WTC11 (cell line): ENCODE results near the gene TTC33.

Experiments used
- ARID4B ChIP-seq: sonication (generic); formaldehyde crosslinking; IDR thresholded peaks from 2 replicates; pipeline ENCODE4 v1.8.0; 2023; ENCODE audit warnings: missing genetic modification reagents, mild to moderate bottlenecking, borderline replicate concordance
- ATF3 ChIP-seq: sonication (generic); formaldehyde crosslinking; conservative IDR thresholded peaks from 2 replicates; pipeline ENCODE4 v1.8.1; 2022; ENCODE audit warnings: mild to moderate bottlenecking, missing genetic modification reagents
- CTCF ChIP-seq: fragments of 200-600 bp; IDR thresholded peaks from 2 replicates; pipeline ENCODE4 v1.8.0; 2022; ENCODE audit warnings: antibody characterized with exemption
- HMGXB4 ChIP-seq: sonication (generic); formaldehyde crosslinking; IDR thresholded peaks from 2 replicates; pipeline ENCODE4 v1.8.1; 2023; ENCODE audit warnings: mild to moderate bottlenecking, moderate library complexity, missing genetic modification reagents
- IRF1 ChIP-seq: sonication (generic); formaldehyde crosslinking; IDR thresholded peaks from 2 replicates; pipeline ENCODE4 v1.8.0; 2023; ENCODE audit warnings: missing genetic modification reagents
- JUN ChIP-seq: sonication (generic); formaldehyde crosslinking; IDR thresholded peaks from 2 replicates; pipeline ENCODE4 v1.8.0; 2023; ENCODE audit warnings: mild to moderate bottlenecking, missing genetic modification reagents
- ZNF263 ChIP-seq: sonication (generic); formaldehyde crosslinking; IDR thresholded peaks from 2 replicates; pipeline ENCODE4 v1.8.1; 2022; ENCODE audit warnings: low read depth, mild to moderate bottlenecking, moderate library complexity, missing genetic modification reagents
- ZNF671 ChIP-seq: fragments of 250-450 bp; sonication (Bioruptor Pico); IDR thresholded peaks from 2 replicates; pipeline ENCODE4 v1.8.0; 2021; ENCODE audit warnings: mild to moderate bottlenecking

- no peak for TF ChIP-seq ZNF263 (CRISPR knock-in tag)
- no peak for TF ChIP-seq ATF3
- no peak for TF ChIP-seq ZNF671 (CRISPR knock-in tag)
- TF ChIP-seq CTCF = no peak
- no peak for TF ChIP-seq JUN (CRISPR knock-in tag)
- no peak for TF ChIP-seq ARID4B
- TF ChIP-seq HMGXB4 = no peak
- TF ChIP-seq IRF1 (CRISPR knock-in tag) = no peak
Measured at GRCh38 chr5:40489421-40489820, 266.3 kb downstream of the TTC33 start.
